Stimulated activated CD8-positive, alpha-beta memory T cell treated with anti-CD3 and anti-CD28 coated beads, Interleukin-15, amount 100 ng/mL, for 48 hours (primary cell): ENCODE results near the gene PTPN3.
"Not testable (repeated sequence)": the region's sequence is repeated elsewhere in the genome, so short reads cannot be mapped to it uniquely, and the experiment has no call there.

Source experiments
- DNase-seq, 2 donors: peaks; one replicate each; pipeline ENCODE4 v3.0.0-alpha.2; 2020; ENCODE audit warnings: low read depth in 2 of 2

The PTPN3 gene

DNA sequence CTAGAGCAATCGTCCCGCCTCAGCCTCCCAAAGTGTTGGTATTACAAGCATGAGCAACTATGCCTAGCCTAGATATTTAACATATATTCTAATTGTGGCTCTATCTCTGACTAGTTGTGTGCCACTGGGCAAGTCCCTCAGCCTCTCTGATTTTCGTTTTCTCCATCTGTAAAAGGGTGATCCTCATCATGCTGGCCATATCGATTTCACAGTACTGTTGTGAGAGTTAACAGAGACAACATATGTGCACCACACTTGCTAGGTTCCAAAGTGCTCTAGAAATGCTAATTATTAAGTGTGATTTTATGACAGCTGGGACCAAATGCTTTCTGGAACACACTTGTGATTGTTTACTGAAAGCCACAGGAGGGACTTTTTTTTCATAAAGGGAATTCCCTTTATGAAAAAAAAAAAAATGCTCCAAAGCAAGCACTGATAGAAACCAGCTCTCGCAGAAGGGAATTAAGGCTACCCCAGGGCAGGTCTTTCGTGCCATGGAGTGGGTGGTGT lies 98.8 kb downstream of the PTPN3 start:
- DNase-seq: no peak

DNA sequence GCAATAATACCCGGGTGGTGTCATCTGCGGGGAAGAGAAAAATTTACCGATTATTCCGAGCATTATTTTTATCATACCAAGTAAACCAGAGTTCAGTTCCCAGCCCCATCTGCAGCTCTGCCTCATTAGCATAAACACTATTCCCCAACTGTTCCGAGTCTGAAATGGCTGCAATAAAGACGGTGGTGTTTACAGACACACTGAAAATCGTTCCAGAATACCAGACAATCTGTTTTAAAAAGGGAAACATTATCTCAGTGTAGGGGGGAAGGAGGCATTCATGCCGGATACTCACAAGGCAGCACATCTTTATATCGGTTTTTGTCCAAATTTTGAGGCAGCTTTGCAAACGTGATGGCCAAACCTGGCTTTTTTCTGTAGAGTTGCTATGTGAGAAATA lies 106.9 kb downstream of the PTPN3 start:
- DNase-seq: no peak

DNA sequence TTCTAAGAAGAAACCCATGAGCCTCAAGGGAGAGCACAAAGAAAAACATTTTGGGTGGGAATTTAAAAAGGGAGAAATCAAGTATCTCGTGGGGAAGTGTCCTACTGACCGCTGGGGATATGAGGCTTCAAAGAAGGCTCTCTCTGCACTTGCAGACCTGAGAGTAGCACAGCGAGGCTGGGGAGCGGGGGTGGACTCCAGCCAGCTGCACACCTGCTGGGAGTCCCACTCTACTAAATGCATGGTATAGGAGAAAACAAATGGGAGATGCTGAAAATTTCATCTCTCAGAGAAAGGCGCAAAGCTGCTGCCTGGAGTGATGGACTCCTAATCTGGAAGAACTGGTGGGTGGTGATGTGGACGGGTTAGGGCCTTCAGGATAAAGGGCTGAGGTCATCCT lies 110.3 kb downstream of the PTPN3 start:
- no peak for DNase-seq

DNA sequence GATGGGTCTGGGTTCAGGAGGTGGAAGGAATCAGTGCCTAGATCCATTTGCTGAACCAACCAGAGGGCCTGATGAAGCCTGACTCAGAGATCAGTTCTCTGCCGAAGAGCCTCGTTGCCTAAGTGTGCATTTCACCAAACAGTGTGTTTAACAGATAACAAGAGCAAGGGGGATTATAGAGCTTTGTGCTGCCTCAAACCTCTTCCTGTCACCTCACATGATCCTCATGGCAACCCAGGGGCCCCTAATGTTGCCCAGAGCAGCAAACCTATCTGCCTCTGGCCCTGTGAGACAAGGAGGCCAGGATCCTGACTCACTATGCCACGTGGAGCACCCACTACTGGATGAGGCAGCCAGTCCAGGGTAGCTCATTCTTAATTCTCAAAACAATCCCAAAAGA lies 110.9 kb downstream of the PTPN3 start:
- DNase-seq: no peak

DNA sequence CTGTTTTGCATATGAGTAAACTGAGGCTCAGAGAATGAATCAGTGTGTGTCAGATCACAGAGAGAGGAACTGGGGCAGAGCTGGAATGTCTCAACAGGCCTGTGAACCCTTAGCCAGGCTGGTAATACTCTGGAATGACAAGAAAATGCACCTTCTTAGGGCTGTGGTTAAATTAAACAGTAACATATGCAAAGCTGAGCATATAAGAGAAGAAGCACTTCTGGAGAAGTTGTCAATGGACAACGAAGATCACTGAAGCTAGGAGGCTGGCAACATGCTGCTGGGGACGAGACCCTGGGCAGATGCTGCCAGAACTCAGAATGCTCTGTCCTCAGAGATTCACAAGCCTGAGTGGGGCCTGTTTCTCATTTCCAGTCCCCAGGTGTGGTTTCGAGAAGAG lies 112.6 kb downstream of the PTPN3 start:
- DNase-seq: no peak

DNA sequence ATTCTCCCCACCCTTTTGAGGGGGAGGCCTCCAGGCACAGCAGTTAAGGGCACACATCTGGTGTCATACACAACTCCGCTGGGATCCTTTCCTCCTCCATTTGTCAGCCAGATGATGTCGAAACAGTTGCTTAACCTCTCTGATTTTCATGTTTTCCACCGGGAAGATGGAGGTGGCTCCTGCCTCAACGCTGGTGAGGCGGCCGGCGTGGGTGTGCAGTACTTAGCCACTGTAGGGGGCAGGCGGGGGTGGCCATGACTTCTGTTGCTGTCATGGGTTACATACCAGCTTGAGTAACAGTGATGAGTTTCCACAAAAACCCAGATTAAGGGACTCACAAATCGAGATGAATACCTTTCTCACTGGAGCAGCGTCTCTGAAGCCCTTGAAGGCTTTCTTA lies 114.2 kb downstream of the PTPN3 start:
- DNase-seq: no peak

DNA sequence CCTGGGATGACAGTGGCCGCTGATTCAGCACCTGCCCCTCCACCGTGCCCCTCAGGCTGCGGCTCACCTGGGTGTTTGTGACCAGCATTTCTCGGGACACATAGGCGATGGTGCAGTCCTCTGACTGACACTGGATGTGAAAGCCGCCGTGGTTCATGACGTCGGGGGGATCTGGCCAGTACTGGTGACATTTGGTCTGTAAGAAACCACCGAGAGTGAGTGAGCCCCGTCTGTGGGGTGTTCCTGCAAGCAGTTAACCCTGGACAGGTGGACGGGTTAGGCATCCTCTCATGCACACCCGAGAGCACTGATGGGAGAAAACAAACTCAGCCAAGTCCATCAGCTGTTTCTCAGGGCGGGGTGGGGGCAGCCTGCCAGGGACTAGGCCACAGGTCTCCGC lies 114.8 kb downstream of the PTPN3 start:
- DNase-seq: no peak

DNA sequence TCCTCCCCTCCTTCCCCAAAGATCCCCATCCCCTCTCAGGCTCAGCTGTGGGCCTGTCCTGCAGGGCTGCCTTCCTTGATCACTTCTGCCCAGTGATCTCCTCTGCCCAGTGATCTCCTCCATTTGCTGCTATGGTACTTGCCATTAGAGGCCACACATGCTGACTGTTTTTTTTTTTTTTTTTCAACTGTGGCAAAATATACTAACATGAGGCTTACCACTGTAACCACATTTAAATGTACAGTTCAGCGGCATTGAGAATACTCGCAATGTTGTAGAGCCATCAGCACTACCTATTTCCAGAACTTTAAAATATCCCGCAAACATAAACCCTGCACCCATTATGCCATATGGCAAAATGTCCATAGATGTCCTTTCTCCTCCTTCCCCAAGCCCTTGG lies 115.5 kb downstream of the PTPN3 start:
- no peak for DNase-seq

DNA sequence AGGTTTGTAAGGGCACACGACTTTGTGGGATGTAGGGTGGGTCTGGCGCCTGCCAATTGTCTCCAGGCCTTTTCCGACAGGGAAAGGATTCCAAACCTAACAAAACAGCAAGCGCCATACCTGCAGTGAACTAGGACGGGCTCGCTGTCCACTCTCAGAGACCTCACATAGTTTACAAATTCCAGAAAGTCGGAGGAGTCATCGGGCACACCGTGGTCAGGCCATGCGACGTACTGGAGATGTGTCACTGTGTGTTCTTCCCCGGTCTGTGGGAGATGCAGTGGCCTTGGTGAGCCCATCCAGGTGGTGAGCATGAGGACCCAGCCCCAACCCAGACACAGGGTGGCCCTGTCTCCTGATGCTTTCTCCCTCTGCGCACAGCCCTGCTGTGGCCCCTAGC lies 115.9 kb downstream of the PTPN3 start:
- DNase-seq: no peak

DNA sequence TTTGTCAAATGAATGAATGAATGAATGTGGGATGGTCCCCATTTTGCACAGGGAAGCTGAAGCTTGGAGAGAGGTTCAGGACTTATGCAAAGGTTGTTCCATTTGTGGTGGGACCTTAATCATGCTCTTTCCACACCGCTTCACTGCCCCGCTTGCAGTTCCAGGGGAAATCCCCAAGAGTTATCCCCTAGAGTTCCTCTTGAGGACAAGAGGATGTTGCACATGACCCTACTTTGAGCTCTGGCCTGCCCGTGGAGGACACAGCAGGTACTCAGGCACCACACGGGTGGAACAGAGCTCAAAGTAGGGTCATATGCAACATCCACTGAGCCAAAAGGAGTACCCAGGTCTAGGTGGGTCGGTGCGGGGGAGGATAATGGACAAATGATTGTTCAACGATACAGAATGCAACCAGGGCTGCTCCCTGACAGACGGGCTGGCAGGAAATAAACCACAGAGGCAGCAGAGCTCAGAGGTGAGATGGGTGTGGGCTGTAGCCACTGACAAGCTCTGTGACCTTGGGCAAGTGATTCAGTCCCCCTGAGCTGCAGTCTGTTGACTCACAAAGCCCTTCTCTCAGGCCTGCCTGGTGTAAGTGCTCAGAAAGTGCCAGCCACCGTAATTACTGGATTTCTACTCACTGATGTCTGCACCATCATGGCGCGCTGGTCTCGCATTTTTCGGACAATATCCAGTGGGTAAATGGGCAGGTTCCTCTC lies 116.9 kb downstream of the PTPN3 start:
- DNase-seq: no peak

DNA sequence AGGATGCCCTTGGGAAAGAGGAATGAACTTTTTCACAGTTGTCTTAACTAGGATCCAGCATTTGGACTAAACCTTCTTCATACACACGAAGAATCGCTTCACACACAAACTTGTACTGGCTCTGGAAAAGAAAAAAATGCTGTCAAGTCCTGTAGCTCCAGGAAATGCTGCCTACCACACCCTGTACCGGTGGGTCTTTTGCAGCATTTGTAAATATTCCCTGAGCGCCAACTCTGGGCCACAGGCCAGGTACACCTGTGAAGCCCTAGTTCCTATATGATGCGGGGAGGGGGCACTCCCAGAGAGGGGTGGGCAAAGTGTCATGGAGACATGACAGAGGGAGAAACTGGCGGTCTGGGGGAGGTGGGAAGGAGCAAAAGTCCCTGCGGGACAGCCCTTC lies 118.6 kb downstream of the PTPN3 start:
- no peak for DNase-seq

DNA sequence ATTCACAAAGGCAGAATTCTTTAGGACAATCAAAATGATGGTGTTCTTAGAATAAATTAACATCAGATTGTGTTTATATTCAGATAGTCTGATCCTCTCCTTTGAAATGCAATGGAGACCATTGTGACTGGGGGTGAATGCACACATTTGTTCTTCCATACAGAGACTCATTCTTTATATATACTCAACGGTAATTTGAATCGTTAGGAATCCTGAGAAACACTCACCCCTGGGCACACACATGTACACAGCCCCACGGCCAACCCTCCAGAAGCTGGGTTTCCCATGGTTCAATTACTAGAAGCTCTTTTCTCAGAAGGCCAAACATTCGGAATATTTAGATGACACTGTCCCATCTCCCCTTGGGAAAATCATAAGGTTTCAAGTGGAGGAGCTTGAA lies 119.8 kb downstream of the PTPN3 start:
- no peak for DNase-seq

DNA sequence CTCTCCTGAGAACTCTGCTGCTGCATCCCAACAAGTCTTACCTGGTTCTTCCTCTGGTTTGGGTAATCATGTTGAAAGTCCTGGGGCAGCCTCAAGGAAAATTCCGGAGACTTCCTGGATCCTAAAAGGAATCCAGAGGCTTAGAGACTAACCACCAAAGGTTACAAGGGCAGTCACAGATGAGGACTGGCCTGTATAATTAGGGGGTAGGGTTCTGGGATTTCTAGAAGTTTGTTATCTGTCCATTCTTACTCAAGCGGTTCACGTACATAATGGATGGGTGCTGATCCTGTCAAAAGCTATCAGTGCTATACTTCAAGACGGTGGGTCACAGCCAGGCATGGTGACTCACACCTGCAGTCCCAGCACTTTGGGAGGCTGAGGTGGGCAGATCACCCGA lies 125.9 kb downstream of the PTPN3 start:
- DNase-seq: no peak

DNA sequence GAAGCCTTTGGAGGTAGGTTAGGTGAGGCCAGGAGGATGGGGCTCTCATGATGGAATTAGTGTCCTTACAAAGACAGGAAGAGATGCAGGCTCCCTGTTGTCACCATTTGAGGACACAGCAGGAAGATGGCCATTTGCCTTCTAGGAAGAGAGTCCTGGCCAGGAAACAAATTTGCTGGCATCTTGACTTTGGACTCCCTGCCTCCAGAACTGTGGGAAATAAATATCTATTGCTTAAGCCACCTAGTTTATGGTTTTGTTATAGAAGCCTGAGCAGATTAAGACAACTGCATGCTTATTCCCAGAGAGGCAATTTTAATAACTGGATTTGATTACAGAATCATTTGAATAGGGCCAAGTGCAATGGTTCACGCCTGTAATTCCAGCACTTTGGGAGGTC lies 126.7 kb downstream of the PTPN3 start:
- no peak for DNase-seq

DNA sequence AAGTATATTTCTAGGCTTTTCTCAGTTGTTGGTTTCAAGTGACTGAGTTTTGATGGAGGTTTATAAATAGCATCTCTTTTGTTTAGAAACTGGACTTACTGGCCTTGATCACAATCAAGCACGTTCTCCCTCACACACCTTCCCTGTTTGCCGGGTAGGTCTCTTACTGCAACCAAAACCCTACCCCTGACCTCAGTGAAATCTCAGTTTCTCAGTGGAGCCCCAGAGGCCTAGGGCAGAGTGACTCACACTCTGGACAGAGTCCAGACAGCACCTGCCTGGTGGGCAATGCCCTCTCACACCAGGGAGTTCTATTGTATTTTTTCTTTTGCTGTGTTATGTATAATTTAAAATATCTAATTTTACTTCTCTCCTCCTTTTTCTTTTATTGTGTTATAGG lies 128.8 kb downstream of the PTPN3 start:
- DNase-seq: no peak

DNA sequence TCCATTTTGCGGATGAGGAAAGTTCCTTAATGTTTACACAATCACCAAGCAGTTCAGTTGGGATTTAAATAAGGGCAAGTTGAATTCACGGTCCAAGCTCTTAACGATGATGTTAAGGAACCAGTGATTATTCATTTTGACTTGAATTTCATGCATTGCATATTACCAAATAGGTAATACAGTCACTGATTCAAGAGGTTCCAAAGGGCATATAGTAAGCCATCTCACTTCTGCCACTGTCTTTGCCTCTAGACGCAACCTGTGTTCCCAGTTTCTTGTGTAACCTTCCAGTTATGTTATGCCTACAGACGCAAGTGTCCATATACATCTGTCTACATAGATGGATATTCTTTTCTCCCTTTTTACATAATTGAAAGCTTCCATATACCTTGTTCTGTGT lies 137.3 kb downstream of the PTPN3 start:
- no peak for DNase-seq

DNA sequence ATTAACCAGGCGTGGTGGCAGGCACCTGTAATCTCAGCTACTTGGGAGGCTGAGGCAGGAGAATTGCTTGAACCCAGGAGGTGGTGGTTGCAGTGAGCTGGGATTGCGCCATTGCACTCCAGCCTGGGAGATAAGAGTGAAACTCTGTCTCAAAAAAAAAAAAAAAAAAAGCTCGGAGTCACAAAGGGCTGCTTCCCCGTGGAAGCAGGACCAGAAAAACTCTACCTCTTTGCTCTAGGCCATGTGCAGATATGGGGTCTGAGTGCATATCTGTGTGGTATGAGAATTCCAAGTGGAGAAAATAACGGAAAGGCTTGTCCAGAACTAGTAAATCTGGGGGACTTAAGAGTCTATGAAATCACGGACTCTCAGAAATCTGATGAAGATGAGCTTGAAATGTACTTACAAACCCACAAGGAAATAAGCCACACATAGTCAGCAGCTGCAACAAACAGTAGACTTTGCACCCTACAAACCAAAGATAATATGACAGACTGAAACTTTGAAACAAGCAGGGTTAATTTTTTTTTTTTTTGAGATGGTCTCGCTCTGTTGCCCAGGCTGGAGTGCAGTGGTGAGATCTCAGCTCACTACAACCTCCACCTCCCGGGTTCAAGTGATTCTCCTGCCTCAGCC lies 139.0 kb downstream of the PTPN3 start:
- DNase-seq: not testable (repeated sequence)

DNA sequence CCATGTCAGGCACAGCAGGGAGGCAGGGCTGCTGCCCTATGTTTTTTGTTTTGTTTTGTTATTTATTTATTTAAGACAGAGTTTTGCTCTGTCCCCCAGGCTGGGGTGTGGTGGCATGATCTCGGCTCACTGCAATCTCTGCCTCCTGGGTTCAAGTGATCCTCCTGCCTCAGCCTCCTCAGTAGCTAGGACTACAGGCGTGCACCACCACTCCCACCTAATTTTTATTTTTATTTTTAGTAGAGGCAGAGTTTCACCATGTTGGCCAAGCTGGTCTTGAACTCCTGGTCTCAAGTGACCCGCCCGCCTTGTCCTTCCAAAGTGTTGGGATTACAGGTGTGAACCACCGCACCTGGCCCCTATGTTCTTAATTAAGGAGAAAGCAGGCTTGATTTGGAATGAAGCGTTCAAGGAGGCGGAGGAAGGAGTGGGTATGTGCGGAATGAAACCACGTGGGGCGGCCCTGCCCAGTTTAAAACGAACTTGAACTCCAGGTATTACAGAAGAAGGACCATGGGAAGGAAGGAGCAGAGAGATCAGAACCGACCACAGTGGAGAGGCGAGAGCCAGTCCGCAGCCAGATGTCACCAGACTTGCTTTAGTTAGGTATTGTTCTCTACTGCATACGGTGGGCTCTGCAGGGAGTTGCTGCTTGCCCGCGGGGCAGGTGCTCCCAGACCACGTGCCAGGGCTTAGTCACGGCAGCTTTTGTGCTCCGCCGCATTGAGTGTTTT lies 142.4 kb downstream of the PTPN3 start:
- no peak for DNase-seq

DNA sequence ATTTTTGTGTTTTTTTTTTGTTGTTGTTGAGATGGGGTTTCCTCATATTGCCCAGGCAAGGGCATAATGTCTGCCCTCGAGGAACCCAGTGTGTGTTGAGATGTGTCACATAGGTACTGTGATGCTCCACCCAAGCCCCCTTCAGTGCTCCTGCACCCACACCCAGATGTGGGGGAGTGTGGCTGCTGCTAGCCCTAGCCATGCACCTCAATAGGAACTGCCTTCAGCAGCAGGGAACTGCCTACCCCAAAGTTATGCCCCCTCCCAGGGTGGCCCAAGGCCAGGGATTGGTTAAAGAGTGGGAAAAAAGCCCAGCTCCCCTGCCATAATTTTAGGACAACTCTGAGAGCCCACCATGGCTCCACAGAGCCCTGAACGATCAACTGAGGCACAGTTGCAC lies 143.9 kb downstream of the PTPN3 start:
- no peak for DNase-seq

DNA sequence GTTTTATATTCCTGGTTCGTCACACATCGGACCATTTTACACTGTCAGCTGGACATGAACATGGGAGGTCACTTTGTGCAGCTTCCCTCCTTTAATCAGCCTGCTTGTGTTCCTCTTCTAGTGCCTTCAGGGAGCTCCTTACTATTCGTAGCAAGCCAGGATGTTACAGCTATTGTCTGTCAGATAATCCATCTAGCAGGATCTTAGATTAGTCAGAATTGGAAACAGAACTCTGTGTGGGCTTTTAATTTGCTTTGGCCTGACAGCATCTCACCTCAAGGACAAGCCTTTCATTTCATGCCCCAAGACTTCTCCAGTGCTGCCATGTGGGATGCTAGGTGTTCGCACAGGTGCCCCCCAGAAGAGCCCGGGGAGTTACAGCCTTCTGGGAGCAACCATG lies 147.1 kb downstream of the PTPN3 start:
- no peak for DNase-seq

DNA sequence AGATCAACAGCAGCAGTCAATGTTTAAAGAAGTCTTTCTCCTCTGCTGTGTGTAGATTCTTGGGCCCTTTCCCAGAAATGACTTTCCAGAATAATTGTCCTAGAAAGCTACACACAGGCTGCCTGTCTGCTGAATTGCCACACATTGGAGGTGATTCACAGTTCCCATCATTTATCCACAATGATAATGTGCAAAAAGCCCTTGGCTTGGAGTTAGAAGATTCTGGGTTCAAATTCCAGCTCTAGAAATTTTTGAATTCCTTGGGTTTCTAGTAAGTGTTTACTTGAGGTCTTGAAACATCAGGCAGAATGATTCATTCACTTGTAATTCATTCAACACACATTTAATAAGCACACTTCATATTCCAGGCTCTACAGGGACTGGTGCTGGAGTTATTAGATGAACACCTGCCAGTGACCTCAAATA lies 148.7 kb downstream of the PTPN3 start:
- no peak for DNase-seq

DNA sequence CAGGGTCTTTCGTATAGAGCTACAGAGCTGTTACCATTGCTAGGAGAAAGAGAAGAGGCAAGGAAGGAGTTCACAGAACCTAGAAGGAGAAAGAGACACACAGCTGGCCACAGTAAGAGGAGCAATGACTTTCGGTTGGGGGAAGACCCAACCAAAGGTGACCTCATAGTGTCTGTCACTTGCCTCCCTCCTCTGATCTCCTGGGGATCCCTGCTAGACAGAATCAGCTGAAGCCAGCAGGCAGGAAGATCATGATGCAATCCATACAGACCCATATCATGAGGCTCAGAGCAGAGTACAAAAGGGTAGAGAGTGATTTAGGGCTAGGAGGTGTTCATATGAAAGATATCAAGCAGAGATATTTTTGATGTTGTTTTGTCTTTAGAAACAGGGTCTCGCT lies 151.2 kb downstream of the PTPN3 start:
- DNase-seq: no peak

DNA sequence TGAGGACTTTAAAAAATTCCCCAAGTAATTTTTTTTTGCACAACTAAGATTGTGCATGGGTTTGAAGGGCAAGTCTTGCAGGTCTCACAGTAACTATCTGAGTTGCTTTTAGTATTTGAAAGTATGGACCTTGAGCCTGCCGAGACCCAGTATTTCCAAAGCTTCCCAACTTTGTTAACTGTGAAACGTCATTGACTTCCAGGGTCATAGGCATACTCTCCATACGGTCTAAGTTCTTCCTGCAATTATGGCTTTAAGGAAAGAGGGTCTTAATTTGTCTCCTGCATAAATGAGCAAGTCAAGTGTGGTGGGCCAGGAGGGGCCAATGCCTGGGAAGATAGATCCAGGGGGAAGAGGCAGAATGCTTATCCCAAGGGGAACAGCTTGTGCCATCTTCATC lies 153.2 kb downstream of the PTPN3 start:
- DNase-seq: no peak
